Neural cell (in vitro differentiated cells): ENCODE results near the gene TRPM2.

Experiments
- CTCF ChIP-seq: fragments of 450-650 bp; IDR thresholded peaks from 2 replicates; pipeline ENCODE4 v1.5.1; 2014; ENCODE audit warnings: antibody characterized with exemption, mild to moderate bottlenecking, moderate library complexity; ENCODE audit not compliant: poor library complexity, severe bottlenecking
- EP300 ChIP-seq: fragments of 450-650 bp; conservative IDR thresholded peaks from 2 replicates; pipeline ENCODE4 v1.6.1; 2014; ENCODE audit warnings: antibody characterized with exemption, mild to moderate bottlenecking, moderate library complexity; ENCODE audit not compliant: poor library complexity, severe bottlenecking
- EZH2 ChIP-seq: fragments of 200-600, 300-800 bp; shearing (Covaris generic), sonication (generic); IDR thresholded peaks from 2 replicates; pipeline ENCODE4 v1.6.1; 2014; ENCODE audit warnings: antibody characterized with exemption, low read length, borderline replicate concordance, mild to moderate bottlenecking; ENCODE audit not compliant: insufficient read depth, poor library complexity, severe bottlenecking
- MXI1 ChIP-seq: fragments of 450-650 bp; conservative IDR thresholded peaks from 2 replicates; pipeline ENCODE4 v1.6.1; 2014; ENCODE audit warnings: antibody characterized with exemption, mild to moderate bottlenecking; ENCODE audit not compliant: poor library complexity, severe bottlenecking
- POLR2AphosphoS5 ChIP-seq: IDR thresholded peaks from 2 replicates; pipeline ENCODE4 v1.6.1; 2012
- RAD21 ChIP-seq: fragments of 450-650 bp; conservative IDR thresholded peaks from 2 replicates; pipeline ENCODE4 v1.6.1; 2014; ENCODE audit warnings: antibody characterized with exemption, mild to moderate bottlenecking, moderate library complexity
- SMC3 ChIP-seq: fragments of 450-650 bp; conservative IDR thresholded peaks from 2 replicates; pipeline ENCODE4 v1.6.1; 2014; ENCODE audit warnings: antibody characterized with exemption, mild to moderate bottlenecking, moderate library complexity; ENCODE audit not compliant: poor library complexity
- TAF1 ChIP-seq: IDR thresholded peaks from 2 replicates; pipeline ENCODE4 v1.6.1; 2012; ENCODE audit warnings: low read depth
- TF ChIP-seq, protein P1 (sequence below): IDR thresholded peaks from 2 replicates; pipeline ENCODE4 v1.6.1; 2012; ENCODE audit warnings: borderline replicate concordance

- TF ChIP-seq EP300 (no peak), CTCF (no peak), EZH2 (no peak), MXI1 (no peak), POLR2AphosphoS5 (no peak), RAD21 (no peak), TAF1 (no peak), SMC3 (no peak)
- TF ChIP-seq, protein P1, sequence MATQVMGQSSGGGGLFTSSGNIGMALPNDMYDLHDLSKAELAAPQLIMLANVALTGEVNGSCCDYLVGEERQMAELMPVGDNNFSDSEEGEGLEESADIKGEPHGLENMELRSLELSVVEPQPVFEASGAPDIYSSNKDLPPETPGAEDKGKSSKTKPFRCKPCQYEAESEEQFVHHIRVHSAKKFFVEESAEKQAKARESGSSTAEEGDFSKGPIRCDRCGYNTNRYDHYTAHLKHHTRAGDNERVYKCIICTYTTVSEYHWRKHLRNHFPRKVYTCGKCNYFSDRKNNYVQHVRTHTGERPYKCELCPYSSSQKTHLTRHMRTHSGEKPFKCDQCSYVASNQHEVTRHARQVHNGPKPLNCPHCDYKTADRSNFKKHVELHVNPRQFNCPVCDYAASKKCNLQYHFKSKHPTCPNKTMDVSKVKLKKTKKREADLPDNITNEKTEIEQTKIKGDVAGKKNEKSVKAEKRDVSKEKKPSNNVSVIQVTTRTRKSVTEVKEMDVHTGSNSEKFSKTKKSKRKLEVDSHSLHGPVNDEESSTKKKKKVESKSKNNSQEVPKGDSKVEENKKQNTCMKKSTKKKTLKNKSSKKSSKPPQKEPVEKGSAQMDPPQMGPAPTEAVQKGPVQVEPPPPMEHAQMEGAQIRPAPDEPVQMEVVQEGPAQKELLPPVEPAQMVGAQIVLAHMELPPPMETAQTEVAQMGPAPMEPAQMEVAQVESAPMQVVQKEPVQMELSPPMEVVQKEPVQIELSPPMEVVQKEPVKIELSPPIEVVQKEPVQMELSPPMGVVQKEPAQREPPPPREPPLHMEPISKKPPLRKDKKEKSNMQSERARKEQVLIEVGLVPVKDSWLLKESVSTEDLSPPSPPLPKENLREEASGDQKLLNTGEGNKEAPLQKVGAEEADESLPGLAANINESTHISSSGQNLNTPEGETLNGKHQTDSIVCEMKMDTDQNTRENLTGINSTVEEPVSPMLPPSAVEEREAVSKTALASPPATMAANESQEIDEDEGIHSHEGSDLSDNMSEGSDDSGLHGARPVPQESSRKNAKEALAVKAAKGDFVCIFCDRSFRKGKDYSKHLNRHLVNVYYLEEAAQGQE: no peak
Observed at GRCh38 chr21:44453120-44453519, 99.7 kb downstream of the TRPM2 start.
